Keratinocyte (primary cell): ENCODE measurements around the gene ISM1.

Experiments used
- EZH2 ChIP-seq: IDR thresholded peaks from one replicate; pipeline ENCODE4 v1.6.1; 2012; ENCODE audit warnings: inconsistent platforms, mild to moderate bottlenecking, low read length, moderate library complexity
- TF ChIP-seq, protein P1 (sequence below), 3 experiments: IDR thresholded peaks in 1 of 3; conservative IDR thresholded peaks in 1 of 3; optimal IDR thresholded peaks in 1 of 3; 2 replicates in 2 of 3; 3 replicates in 1 of 3; pipeline versions ENCODE3 to v1.5.1; 2011; ENCODE audit warnings: low read length in 3 of 3, mild to moderate bottlenecking in 3 of 3, moderate library complexity in 2 of 3, control low read depth in 1 of 3, inconsistent platforms in 1 of 3; ENCODE audit not compliant: insufficient read depth in 2 of 3; ENCODE audit errors: extremely low read depth in 1 of 3

DNA sequence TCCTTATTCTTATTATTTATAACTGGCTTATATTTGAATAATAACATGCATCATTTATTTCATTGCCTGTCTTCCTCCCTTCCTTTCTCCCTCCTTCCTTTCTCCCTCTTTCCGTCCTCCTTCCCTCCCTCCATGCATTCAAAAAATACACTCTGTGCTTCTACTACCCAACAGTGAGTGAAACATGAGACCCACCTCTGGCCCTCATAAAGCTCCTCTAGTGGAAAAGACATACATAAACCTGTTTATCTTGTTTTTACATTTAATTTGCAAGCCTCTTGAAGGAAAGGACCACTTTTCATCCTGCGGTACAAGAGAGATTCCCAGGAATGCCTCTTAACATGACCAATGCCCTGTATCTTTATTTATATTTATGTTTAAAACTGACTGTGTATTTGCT lies 21.8 kb upstream of the ISM1 start:
- TF ChIP-seq, protein P1, sequence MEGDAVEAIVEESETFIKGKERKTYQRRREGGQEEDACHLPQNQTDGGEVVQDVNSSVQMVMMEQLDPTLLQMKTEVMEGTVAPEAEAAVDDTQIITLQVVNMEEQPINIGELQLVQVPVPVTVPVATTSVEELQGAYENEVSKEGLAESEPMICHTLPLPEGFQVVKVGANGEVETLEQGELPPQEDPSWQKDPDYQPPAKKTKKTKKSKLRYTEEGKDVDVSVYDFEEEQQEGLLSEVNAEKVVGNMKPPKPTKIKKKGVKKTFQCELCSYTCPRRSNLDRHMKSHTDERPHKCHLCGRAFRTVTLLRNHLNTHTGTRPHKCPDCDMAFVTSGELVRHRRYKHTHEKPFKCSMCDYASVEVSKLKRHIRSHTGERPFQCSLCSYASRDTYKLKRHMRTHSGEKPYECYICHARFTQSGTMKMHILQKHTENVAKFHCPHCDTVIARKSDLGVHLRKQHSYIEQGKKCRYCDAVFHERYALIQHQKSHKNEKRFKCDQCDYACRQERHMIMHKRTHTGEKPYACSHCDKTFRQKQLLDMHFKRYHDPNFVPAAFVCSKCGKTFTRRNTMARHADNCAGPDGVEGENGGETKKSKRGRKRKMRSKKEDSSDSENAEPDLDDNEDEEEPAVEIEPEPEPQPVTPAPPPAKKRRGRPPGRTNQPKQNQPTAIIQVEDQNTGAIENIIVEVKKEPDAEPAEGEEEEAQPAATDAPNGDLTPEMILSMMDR (optimal IDR thresholded peaks at IDR 0.05 in 1 of 3, IDR thresholded peaks at IDR 0.05 in 1 of 3, conservative IDR thresholded peaks at IDR 0.05 in 1 of 3; ENCODE audit: extremely low read depth in 1 of 3, insufficient read depth in 2 of 3, low read length in 3 of 3) = no peak
- TF ChIP-seq EZH2 = no peak
